K562 (cell line): ENCODE results near the gene UPK2. TPM values are rescaled to one million over a fixed set of nuclear protein-coding genes. Genes with fewer than 3 reads are reported as not detected.

Source experiments
- CBFA2T3 ChIP-seq: fragments of 450-650 bp; IDR thresholded peaks from 2 replicates; pipeline ENCODE4 v1.6.1; 2017
- CREB1 ChIP-seq, 2 experiments: sonication (generic) in 1 of 2; formaldehyde crosslinking in 1 of 2; IDR thresholded peaks; 2 replicates each; pipeline versions ENCODE4 v1.6.1 to v1.8.0; 2012 to 2022; ENCODE audit warnings: inconsistent platforms in 1 of 2, mild to moderate bottlenecking in 1 of 2, missing genetic modification reagents in 1 of 2, moderate library complexity in 1 of 2
- FIP1L1 ChIP-seq: fragments of 200-400 bp; formaldehyde crosslinking; IDR thresholded peaks from 2 replicates; pipeline ENCODE4 v1.6.1; 2018; ENCODE audit warnings: mild to moderate bottlenecking, low read depth, low read length; ENCODE audit not compliant: poor library complexity, severe bottlenecking
- JUN ChIP-seq, 2 experiments: sonication (generic) in 1 of 2; formaldehyde crosslinking in 1 of 2; IDR thresholded peaks; 2 replicates each; pipeline versions ENCODE4 v1.6.1 to v1.8.0; 2012 to 2022; ENCODE audit warnings: borderline replicate concordance in 2 of 2, mild to moderate bottlenecking in 2 of 2, improper control_type of control experiment in 1 of 2, low read depth in 1 of 2, low read length in 1 of 2, missing genetic modification reagents in 1 of 2
- MED1 ChIP-seq: sonication (generic); formaldehyde crosslinking; IDR thresholded peaks from 2 replicates; pipeline ENCODE4 v1.8.1; 2023; ENCODE audit warnings: missing genetic modification reagents, borderline replicate concordance
- MEIS2 ChIP-seq: fragments of 450-650 bp; IDR thresholded peaks from 2 replicates; pipeline ENCODE4 v1.6.1; 2014; ENCODE audit warnings: mild to moderate bottlenecking; ENCODE audit not compliant: partially characterized antibody
- OTX1 ChIP-seq: fragments of 450-650 bp; formaldehyde crosslinking; IDR thresholded peaks from 2 replicates; pipeline ENCODE4 v1.4.0; 2022; ENCODE audit warnings: mild to moderate bottlenecking
- PURB ChIP-seq: sonication (generic); formaldehyde crosslinking; IDR thresholded peaks from 2 replicates; pipeline ENCODE4 v1.9.0; 2021; ENCODE audit warnings: low read depth, mild to moderate bottlenecking, missing genetic modification reagents
- RAD21 ChIP-seq, 2 experiments: fragments of 250-450 bp in 1 of 2; fragments of 450-650 bp in 1 of 2; sonication (Bioruptor Pico) in 1 of 2; formaldehyde crosslinking in 1 of 2; IDR thresholded peaks in 1 of 2; conservative IDR thresholded peaks in 1 of 2; 2 replicates each; pipeline versions ENCODE4 v1.4.0 to v1.8.0; 2020 to 2022; ENCODE audit warnings: mild to moderate bottlenecking in 2 of 2, moderate library complexity in 1 of 2
- RBM17 ChIP-seq: fragments of 200-400 bp; formaldehyde crosslinking; IDR thresholded peaks from 2 replicates; pipeline ENCODE4 v1.6.1; 2017; ENCODE audit warnings: low read depth, mild to moderate bottlenecking, low read length, borderline replicate concordance
- U2AF1 ChIP-seq: fragments of 200-400 bp; formaldehyde crosslinking; optimal IDR thresholded peaks from 2 replicates; pipeline ENCODE3; 2017; ENCODE audit warnings: mild to moderate bottlenecking, low read depth, low read length, moderate library complexity
- ZC3H4 ChIP-seq: sonication (generic); formaldehyde crosslinking; IDR thresholded peaks from 2 replicates; pipeline ENCODE4 v1.9.0; 2021; ENCODE audit warnings: missing genetic modification reagents, borderline replicate concordance
- ZNF12 ChIP-seq: sonication (generic); formaldehyde crosslinking; IDR thresholded peaks from 2 replicates; pipeline ENCODE4 v1.4.0; 2020; ENCODE audit warnings: mild to moderate bottlenecking, missing genetic modification reagents
- polyA plus RNA-seq, 8 experiments: library from polyadenylated mRNA; depleted of rRNA in 4 of 8; stranded (reverse) in 5 of 8; unstranded in 3 of 8; fragments of >200 nt; fragmentation: Nextera tagmentation in 2 of 8; fragmentation: Illumina TruSeq in 1 of 8; extraction: Ambion mirVana in 2 of 8; extraction: Trizol in 1 of 8; gene quantifications; 2 replicates each; pipeline versions ENCODE4 v1.2.1 to v1.2.3, GENCODE V29; 2011 to 2014; ENCODE audit warnings: inconsistent platforms in 1 of 8, missing spikeins in 1 of 8
- total RNA-seq, 7 experiments: library from RNA; depleted of rRNA in 6 of 7; stranded (reverse); fragments of >200 nt in 6 of 7; fragmentation: Illumina TruSeq in 2 of 7; extraction: Trizol in 2 of 7; gene quantifications; 2 replicates each; pipeline versions ENCODE4 v1.2.1 to v1.2.3, GENCODE V29; 2011 to 2021; ENCODE audit warnings: low replicate concordance in 1 of 7
- TF ChIP-seq, protein P1 (sequence below), 2 experiments: fragments of 450-650 bp in 1 of 2; sonication (generic) in 1 of 2; formaldehyde crosslinking in 1 of 2; IDR thresholded peaks; 2 replicates each; pipeline versions ENCODE4 v1.7.1 to v1.9.0; 2016 to 2022; ENCODE audit warnings: inconsistent platforms in 1 of 2, mild to moderate bottlenecking in 1 of 2, missing genetic modification reagents in 1 of 2
- TF ChIP-seq, protein P2 (sequence below): fragments of 450-650 bp; IDR thresholded peaks from one replicate; pipeline ENCODE4 v1.6.1; 2018; ENCODE audit warnings: mild to moderate bottlenecking, moderate library complexity; ENCODE audit not compliant: partially characterized antibody

Gene UPK2
- total and polyA plus RNA-seq, 9 of the 15 experiments (the other 6 are each of a cell fraction or from before 2014, with no cell fraction given), result not detected

- TF ChIP-seq MEIS2, result peak; percentile 28
- TF ChIP-seq, protein P1, sequence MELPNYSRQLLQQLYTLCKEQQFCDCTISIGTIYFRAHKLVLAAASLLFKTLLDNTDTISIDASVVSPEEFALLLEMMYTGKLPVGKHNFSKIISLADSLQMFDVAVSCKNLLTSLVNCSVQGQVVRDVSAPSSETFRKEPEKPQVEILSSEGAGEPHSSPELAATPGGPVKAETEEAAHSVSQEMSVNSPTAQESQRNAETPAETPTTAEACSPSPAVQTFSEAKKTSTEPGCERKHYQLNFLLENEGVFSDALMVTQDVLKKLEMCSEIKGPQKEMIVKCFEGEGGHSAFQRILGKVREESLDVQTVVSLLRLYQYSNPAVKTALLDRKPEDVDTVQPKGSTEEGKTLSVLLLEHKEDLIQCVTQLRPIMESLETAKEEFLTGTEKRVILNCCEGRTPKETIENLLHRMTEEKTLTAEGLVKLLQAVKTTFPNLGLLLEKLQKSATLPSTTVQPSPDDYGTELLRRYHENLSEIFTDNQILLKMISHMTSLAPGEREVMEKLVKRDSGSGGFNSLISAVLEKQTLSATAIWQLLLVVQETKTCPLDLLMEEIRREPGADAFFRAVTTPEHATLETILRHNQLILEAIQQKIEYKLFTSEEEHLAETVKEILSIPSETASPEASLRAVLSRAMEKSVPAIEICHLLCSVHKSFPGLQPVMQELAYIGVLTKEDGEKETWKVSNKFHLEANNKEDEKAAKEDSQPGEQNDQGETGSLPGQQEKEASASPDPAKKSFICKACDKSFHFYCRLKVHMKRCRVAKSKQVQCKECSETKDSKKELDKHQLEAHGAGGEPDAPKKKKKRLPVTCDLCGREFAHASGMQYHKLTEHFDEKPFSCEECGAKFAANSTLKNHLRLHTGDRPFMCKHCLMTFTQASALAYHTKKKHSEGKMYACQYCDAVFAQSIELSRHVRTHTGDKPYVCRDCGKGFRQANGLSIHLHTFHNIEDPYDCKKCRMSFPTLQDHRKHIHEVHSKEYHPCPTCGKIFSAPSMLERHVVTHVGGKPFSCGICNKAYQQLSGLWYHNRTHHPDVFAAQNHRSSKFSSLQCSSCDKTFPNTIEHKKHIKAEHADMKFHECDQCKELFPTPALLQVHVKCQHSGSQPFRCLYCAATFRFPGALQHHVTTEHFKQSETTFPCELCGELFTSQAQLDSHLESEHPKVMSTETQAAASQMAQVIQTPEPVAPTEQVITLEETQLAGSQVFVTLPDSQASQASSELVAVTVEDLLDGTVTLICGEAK (IDR thresholded peaks at IDR 0.05), result no peak
- TF ChIP-seq, protein P1 (CRISPR knock-in tag; IDR thresholded peaks at IDR 0.05), result no peak
- 0 out of 2 replicates have a peak, but pooled peaks have one; percentile 8 for TF ChIP-seq CBFA2T3
- TF ChIP-seq MED1, result no peak
- no peak for TF ChIP-seq PURB (CRISPR knock-in tag)
- no peak for TF ChIP-seq RBM17
- TF ChIP-seq U2AF1, result no peak
- TF ChIP-seq CREB1 (IDR thresholded peaks at IDR 0.05), result no peak
- peak; percentile 79 for TF ChIP-seq CREB1 (CRISPR knock-in tag; IDR thresholded peaks at IDR 0.05)
- TF ChIP-seq JUN (IDR thresholded peaks at IDR 0.05; ENCODE audit: borderline replicate concordance, low read depth, low read length), result no peak; the same call in none of the 2 replicates
- no peak for TF ChIP-seq JUN (CRISPR knock-in tag; IDR thresholded peaks at IDR 0.05; ENCODE audit: borderline replicate concordance)
- TF ChIP-seq OTX1, result no peak
- TF ChIP-seq ZNF12 (CRISPR knock-in tag), result no peak
- TF ChIP-seq ZC3H4, result no peak; the same call in 1 of the 2 replicates
- TF ChIP-seq FIP1L1, result no peak
- TF ChIP-seq, protein P2, sequence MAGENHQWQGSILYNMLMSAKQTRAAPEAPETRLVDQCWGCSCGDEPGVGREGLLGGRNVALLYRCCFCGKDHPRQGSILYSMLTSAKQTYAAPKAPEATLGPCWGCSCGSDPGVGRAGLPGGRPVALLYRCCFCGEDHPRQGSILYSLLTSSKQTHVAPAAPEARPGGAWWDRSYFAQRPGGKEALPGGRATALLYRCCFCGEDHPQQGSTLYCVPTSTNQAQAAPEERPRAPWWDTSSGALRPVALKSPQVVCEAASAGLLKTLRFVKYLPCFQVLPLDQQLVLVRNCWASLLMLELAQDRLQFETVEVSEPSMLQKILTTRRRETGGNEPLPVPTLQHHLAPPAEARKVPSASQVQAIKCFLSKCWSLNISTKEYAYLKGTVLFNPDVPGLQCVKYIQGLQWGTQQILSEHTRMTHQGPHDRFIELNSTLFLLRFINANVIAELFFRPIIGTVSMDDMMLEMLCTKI, result no peak
- peak; percentile 67 to 87 for TF ChIP-seq RAD21 (CRISPR knock-in tag; conservative IDR thresholded peaks at IDR 0.05 in 1 of 2, IDR thresholded peaks at IDR 0.05 in 1 of 2)
Observed at GRCh38 chr11:118928101-118928869, 27.8 kb upstream of the UPK2 start (continued).
